GM19467 (cell line): Measurements from ENCODE around the gene H6PD.

ENCODE experiments used
- ATAC-seq: cut with Tn5 transposase; IDR thresholded peaks from one replicate; pipeline ENCODE4 v1.9.1; 2021; ENCODE audit warnings: mild to moderate bottlenecking, moderate library complexity; ENCODE audit not compliant: unreplicated experiment

H6PD gene

GRCh38 chr1:9273177-9273576 lies 38.6 kb downstream of the H6PD start:
- ATAC-seq: no peak

GRCh38 chr1:9275161-9275560 lies 40.6 kb downstream of the H6PD start:
- ATAC-seq: no peak

GRCh38 chr1:9275567-9276034 lies 41.0 kb downstream of the H6PD start:
- ATAC-seq: no peak

- ATAC-seq: no peak
These were observed 43.5 kb downstream of the H6PD start for GRCh38 chr1:9278116-9278515.

GRCh38 chr1:9278585-9279153 lies 44.1 kb downstream of the H6PD start:
- ATAC-seq: no peak

- ATAC-seq: no peak
These were observed 44.7 kb downstream of the H6PD start for GRCh38 chr1:9279172-9279840.

- ATAC-seq: no peak
These were observed 45.7 kb downstream of the H6PD start for GRCh38 chr1:9280015-9280860.

- no peak for ATAC-seq
These were observed 46.7 kb downstream of the H6PD start for GRCh38 chr1:9281071-9281827.

GRCh38 chr1:9281908-9282695 lies 47.5 kb downstream of the H6PD start:
- no peak for ATAC-seq

GRCh38 chr1:9282696-9282955 lies 48.1 kb downstream of the H6PD start:
- ATAC-seq: no peak

GRCh38 chr1:9284061-9284460 lies 49.5 kb downstream of the H6PD start:
- no peak for ATAC-seq

- ATAC-seq: no peak
These were observed 52.0 kb downstream of the H6PD start for GRCh38 chr1:9286556-9286955.

GRCh38 chr1:9289090-9289534 lies 54.5 kb downstream of the H6PD start:
- ATAC-seq: no peak

GRCh38 chr1:9289711-9290485 lies 55.3 kb downstream of the H6PD start:
- no peak for ATAC-seq

- ATAC-seq: no peak
These were observed 57.4 kb downstream of the H6PD start for GRCh38 chr1:9291914-9292360.

GRCh38 chr1:9292361-9293240 lies 58.0 kb downstream of the H6PD start, which contains the start of gene SPSB1:
TSS of gene SPSB1 (plus strand) at chr1:9292894. CDS start at chr1:9355892, 62,998 bp downstream.
- no peak for ATAC-seq

GRCh38 chr1:9293241-9293532 lies 58.6 kb downstream of the H6PD start:
- ATAC-seq: no peak

- no peak for ATAC-seq
These were observed 59.2 kb downstream of the H6PD start for GRCh38 chr1:9293533-9294404.
